ENCODE data around the gene GNA14. TPM values are rescaled to one million over a fixed set of nuclear protein-coding genes. Genes with fewer than 3 reads are reported as not detected.

The GNA14 gene
- total RNA-seq, 2 donors from 2014 or later = 0.62 to 8.0 TPM

GRCh38 chr9:77606526-77606925 is 41.6 kb downstream of the GNA14 start:
- H3K9me3 Mint-ChIP-seq = no peaks in the 10 kb centered on the region
- Histone ChIP-seq H3K27me3 (ENCODE audit: control insufficient read depth, insufficient read depth, low read length, poor library complexity, severe bottlenecking) (no peaks in the 10 kb centered on the region), H3K36me3 (ENCODE audit: control insufficient read depth, insufficient read depth, low read length) (no peaks in the 10 kb centered on the region), H3K27ac (ENCODE audit: low read depth, low read length) (no peak overlapping the region), H3K4me3 (ENCODE audit: low read length) (no peak overlapping the region), H3K4me1 (ENCODE audit: control insufficient read depth, insufficient read depth, low read length) (peaks cover 8% of the 10 kb centered on the region), H3K9ac (ENCODE audit: extremely low read depth, low read length, poor library complexity, severe bottlenecking) (no peak overlapping the region), H3K9me3 (ENCODE audit: control insufficient read depth, low read length) (no peaks in the 10 kb centered on the region)
- 60 to 62% methylated on average over 1 to 2 of the region's 2 CpGs for WGBS, 2 experiments (ENCODE audit: insufficient coverage in 1 of 2, insufficient read length in 1 of 2)
- H3K4me1 Mint-ChIP-seq = peaks cover 30% of the 10 kb centered on the region
- H3K4me3 Mint-ChIP-seq = no peak overlapping the region
- DNase-seq = no peak
- no peak for TF ChIP-seq CTCF (conservative IDR thresholded peaks at IDR 0.05)
- peak overlapping the region; percentile 18 for H3K27ac Mint-ChIP-seq
- H3K36me3 Mint-ChIP-seq (ENCODE audit: low read depth) = no peaks in the 10 kb centered on the region
- H3K27me3 Mint-ChIP-seq (ENCODE audit: insufficient read depth) = no peaks in the 10 kb centered on the region

GRCh38 chr9:77605449-77606220 is 42.5 kb downstream of the GNA14 start:
- no peak for DNase-seq
- H3K27ac ChIP-seq (ENCODE audit: low read depth, low read length) = no peak overlapping the region
- no peaks in the 10 kb centered on the region for H3K9me3 ChIP-seq (ENCODE audit: control insufficient read depth, low read length)
- H3K4me3 ChIP-seq (ENCODE audit: low read length) = no peak overlapping the region
- no peaks in the 10 kb centered on the region for H3K36me3 ChIP-seq (ENCODE audit: control insufficient read depth, insufficient read depth, low read length)
- Mint-ChIP-seq H3K9me3 (no peaks in the 10 kb centered on the region), H3K4me3 (no peak overlapping the region), H3K27ac (no peak overlapping the region), H3K36me3 (ENCODE audit: low read depth) (no peaks in the 10 kb centered on the region), H3K4me1 (peaks cover 26% of the 10 kb centered on the region), H3K27me3 (ENCODE audit: insufficient read depth) (no peaks in the 10 kb centered on the region)
- WGBS, 2 experiments (ENCODE audit: insufficient coverage in 1 of 2, insufficient read length in 1 of 2) = 85 to 92% methylated on average over 3 to 4 of the region's 4 CpGs
- no peak for TF ChIP-seq CTCF (conservative IDR thresholded peaks at IDR 0.05)
- peaks cover 8% of the 10 kb centered on the region for H3K4me1 ChIP-seq (ENCODE audit: control insufficient read depth, insufficient read depth, low read length)
- no peak overlapping the region for H3K9ac ChIP-seq (ENCODE audit: extremely low read depth, low read length, poor library complexity, severe bottlenecking)
- H3K27me3 ChIP-seq (ENCODE audit: control insufficient read depth, insufficient read depth, low read length, poor library complexity, severe bottlenecking) = no peaks in the 10 kb centered on the region

- no peak for TF ChIP-seq CTCF (conservative IDR thresholded peaks at IDR 0.05)
- H3K4me1 Mint-ChIP-seq = peaks cover 18% of the 10 kb centered on the region
- 86 to 100% methylated on average over 1 of the region's 1 CpG for WGBS, 2 experiments (ENCODE audit: insufficient coverage in 1 of 2, insufficient read length in 1 of 2)
- H3K9me3 Mint-ChIP-seq = no peaks in the 10 kb centered on the region
- no peak overlapping the region for H3K27ac ChIP-seq (ENCODE audit: low read depth, low read length)
- H3K36me3 ChIP-seq (ENCODE audit: control insufficient read depth, insufficient read depth, low read length) = no peaks in the 10 kb centered on the region
- H3K9ac ChIP-seq (ENCODE audit: extremely low read depth, low read length, poor library complexity, severe bottlenecking) = no peak overlapping the region
- no peak overlapping the region for H3K4me3 Mint-ChIP-seq
- H3K4me1 ChIP-seq (ENCODE audit: control insufficient read depth, insufficient read depth, low read length) = peaks cover under 1% of the 10 kb centered on the region
- H3K27me3 Mint-ChIP-seq (ENCODE audit: insufficient read depth) = no peaks in the 10 kb centered on the region
- no peak for DNase-seq
- no peaks in the 10 kb centered on the region for H3K36me3 Mint-ChIP-seq (ENCODE audit: low read depth)
- H3K27ac Mint-ChIP-seq = no peak overlapping the region
- no peaks in the 10 kb centered on the region for H3K9me3 ChIP-seq (ENCODE audit: control insufficient read depth, low read length)
- no peaks in the 10 kb centered on the region for H3K27me3 ChIP-seq (ENCODE audit: control insufficient read depth, insufficient read depth, low read length, poor library complexity, severe bottlenecking)
- no peak overlapping the region for H3K4me3 ChIP-seq (ENCODE audit: low read length)
These were observed 43.8 kb downstream of the GNA14 start for GRCh38 chr9:77604316-77604715.
